ENCODE results near the gene LIPG. TPM values are rescaled to one million over a fixed set of nuclear protein-coding genes. Genes with fewer than 3 reads are reported as not detected.

The LIPG gene
- total RNA-seq, 1 experiment from 2014 or later = 8.4 TPM

DNA sequence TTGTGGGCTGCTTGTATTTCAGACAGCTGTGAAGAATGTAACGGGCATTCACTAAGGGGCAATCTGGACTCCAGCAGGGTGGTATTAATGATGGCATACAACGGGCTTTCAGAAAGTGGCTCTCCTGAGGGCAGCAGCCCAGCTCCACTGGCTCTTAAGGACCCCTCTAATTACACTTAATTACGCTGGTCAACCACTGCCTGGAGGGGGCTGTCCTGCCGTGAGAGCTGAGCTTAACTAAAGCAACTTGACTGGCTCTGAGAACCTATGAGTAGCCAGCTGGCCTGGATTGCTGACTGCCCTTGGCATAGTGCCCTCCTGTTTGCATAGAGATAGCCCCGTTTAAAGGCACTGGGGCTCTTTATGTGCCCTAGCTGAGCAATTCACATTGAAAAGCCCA, 3.8 kb downstream of the LIPG start:
- Histone ChIP-seq H3K9me3 (ENCODE audit: low read depth, low read length, poor library complexity, severe bottlenecking) (no peaks in the 10 kb centered on the region), H3K27me3 (replicated peaks; ENCODE audit: insufficient read depth, low read depth, low read length, poor library complexity) (peaks cover 17% of the 10 kb centered on the region), H3K4me3 (ENCODE audit: low read depth, low read length, poor library complexity, severe bottlenecking) (no peak overlapping the region), H3K27ac (ENCODE audit: low read depth, low read length, poor library complexity, severe bottlenecking) (no peak overlapping the region), H3K4me1 (ENCODE audit: insufficient read depth, low read length, poor library complexity, severe bottlenecking) (peaks cover 15% of the 10 kb centered on the region), H3K36me3 (ENCODE audit: insufficient read depth, low read length, poor library complexity, severe bottlenecking) (no peaks in the 10 kb centered on the region)
- ChIA-PET CTCF (no interaction called here), POLR2A (ENCODE audit: low non-redundant PET) (no interaction called here)
- intact Hi-C loops (cut with micrococcal nuclease; ENCODE audit: unreplicated experiment) = no loop called here
- no peak for DNase-seq (ENCODE audit: low spot score)
- TF ChIP-seq, protein P1, sequence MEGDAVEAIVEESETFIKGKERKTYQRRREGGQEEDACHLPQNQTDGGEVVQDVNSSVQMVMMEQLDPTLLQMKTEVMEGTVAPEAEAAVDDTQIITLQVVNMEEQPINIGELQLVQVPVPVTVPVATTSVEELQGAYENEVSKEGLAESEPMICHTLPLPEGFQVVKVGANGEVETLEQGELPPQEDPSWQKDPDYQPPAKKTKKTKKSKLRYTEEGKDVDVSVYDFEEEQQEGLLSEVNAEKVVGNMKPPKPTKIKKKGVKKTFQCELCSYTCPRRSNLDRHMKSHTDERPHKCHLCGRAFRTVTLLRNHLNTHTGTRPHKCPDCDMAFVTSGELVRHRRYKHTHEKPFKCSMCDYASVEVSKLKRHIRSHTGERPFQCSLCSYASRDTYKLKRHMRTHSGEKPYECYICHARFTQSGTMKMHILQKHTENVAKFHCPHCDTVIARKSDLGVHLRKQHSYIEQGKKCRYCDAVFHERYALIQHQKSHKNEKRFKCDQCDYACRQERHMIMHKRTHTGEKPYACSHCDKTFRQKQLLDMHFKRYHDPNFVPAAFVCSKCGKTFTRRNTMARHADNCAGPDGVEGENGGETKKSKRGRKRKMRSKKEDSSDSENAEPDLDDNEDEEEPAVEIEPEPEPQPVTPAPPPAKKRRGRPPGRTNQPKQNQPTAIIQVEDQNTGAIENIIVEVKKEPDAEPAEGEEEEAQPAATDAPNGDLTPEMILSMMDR (conservative IDR thresholded peaks at IDR 0.05; ENCODE audit: low read depth, low read length) = no peak
- no peak for TF ChIP-seq EZH2 (IDR thresholded peaks at IDR 0.05; ENCODE audit: borderline replicate concordance, low read depth, low read length, poor library complexity, severe bottlenecking)
- BruUV-seq (replicated peaks) = no TSS peak

DNA sequence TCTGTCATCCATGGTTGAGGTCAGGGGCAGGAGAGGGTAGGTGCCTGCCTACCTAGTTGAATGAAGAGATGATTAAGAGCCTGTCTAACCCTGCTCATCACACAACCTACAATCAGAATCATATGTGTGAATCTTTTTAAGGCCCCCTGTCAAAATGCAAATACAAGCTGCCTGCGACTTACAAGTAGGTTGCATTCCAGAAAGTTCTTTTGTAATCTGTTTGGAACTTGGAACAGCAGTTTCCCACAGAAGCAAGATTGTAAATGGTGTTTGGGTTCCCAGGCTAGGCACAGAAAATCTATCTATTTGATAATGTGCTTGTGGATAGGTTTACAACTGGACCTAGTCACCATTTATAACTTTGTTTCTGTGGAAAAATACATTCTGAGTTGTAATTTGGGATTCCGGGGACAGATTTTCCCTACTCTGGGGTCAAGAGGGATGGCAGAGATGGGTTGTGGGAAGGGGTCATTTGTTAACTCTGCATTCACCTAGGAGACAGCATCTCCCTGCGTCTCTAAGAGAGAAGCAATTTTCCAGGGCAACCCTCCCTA, 4.4 kb downstream of the LIPG start:
- no peak for TF ChIP-seq EZH2 (IDR thresholded peaks at IDR 0.05; ENCODE audit: borderline replicate concordance, low read depth, low read length, poor library complexity, severe bottlenecking)
- TF ChIP-seq, protein P1 (conservative IDR thresholded peaks at IDR 0.05; ENCODE audit: low read depth, low read length) = no peak
- BruUV-seq (replicated peaks) = no TSS peak
- Histone ChIP-seq H3K27ac (ENCODE audit: low read depth, low read length, poor library complexity, severe bottlenecking) (no peak overlapping the region), H3K4me3 (ENCODE audit: low read depth, low read length, poor library complexity, severe bottlenecking) (no peak overlapping the region), H3K9me3 (ENCODE audit: low read depth, low read length, poor library complexity, severe bottlenecking) (no peaks in the 10 kb centered on the region), H3K36me3 (ENCODE audit: insufficient read depth, low read length, poor library complexity, severe bottlenecking) (no peaks in the 10 kb centered on the region), H3K27me3 (replicated peaks; ENCODE audit: insufficient read depth, low read depth, low read length, poor library complexity) (peaks cover 10% of the 10 kb centered on the region), H3K4me1 (ENCODE audit: insufficient read depth, low read length, poor library complexity, severe bottlenecking) (peaks cover 8% of the 10 kb centered on the region)
- intact Hi-C loops (cut with micrococcal nuclease; ENCODE audit: unreplicated experiment) = no loop called here
- POLR2A ChIA-PET (ENCODE audit: low non-redundant PET) = no interaction called here
- DNase-seq (ENCODE audit: low spot score) = no peak
- CTCF ChIA-PET = no interaction called here

DNA sequence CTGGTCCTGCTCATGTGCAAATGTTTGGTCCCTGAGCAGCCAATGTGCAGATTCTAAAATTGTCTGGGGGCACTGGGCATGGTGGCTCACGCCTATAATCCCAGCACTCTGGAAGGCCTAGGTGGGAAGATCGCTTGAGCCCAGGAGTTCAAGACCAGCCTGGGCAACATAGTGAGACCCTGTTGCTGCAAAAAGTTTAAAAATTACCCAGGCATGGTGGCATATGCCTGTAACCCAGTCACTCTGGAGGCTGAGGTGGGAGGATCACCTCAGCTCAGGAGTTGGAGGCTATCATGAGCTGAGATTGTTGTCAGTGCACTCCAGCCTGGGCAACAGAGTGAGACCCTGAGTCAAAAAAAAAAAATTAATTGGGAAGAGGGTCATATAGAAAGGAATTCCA, 5.1 kb downstream of the LIPG start:
- ChIA-PET CTCF (no interaction called here), POLR2A (ENCODE audit: low non-redundant PET) (no interaction called here)
- peaks cover 2% of the 10 kb centered on the region for H3K4me1 ChIP-seq (ENCODE audit: insufficient read depth, low read length, poor library complexity, severe bottlenecking)
- no TSS peak for BruUV-seq (replicated peaks)
- H3K27ac ChIP-seq (ENCODE audit: low read depth, low read length, poor library complexity, severe bottlenecking) = no peak overlapping the region
- peaks cover 3% of the 10 kb centered on the region for H3K27me3 ChIP-seq (replicated peaks; ENCODE audit: insufficient read depth, low read depth, low read length, poor library complexity)
- no peaks in the 10 kb centered on the region for H3K9me3 ChIP-seq (ENCODE audit: low read depth, low read length, poor library complexity, severe bottlenecking)
- DNase-seq (ENCODE audit: low spot score) = no peak
- no peak overlapping the region for H3K4me3 ChIP-seq (ENCODE audit: low read depth, low read length, poor library complexity, severe bottlenecking)
- TF ChIP-seq EZH2 (IDR thresholded peaks at IDR 0.05; ENCODE audit: borderline replicate concordance, low read depth, low read length, poor library complexity, severe bottlenecking) = no peak
- TF ChIP-seq, protein P1 (conservative IDR thresholded peaks at IDR 0.05; ENCODE audit: low read depth, low read length) = no peak
- intact Hi-C loops (cut with micrococcal nuclease; ENCODE audit: unreplicated experiment) = no loop called here
- H3K36me3 ChIP-seq (ENCODE audit: insufficient read depth, low read length, poor library complexity, severe bottlenecking) = no peaks in the 10 kb centered on the region
